ENCODE measurements around the gene C1orf21.

C1orf21 gene

GRCh38 chr1:184395937-184396480 is 9.2 kb downstream of the C1orf21 start:
- no peak overlapping the region for H3K4me3 ChIP-seq (ENCODE audit: low read length, poor library complexity, severe bottlenecking)
- no peak for TF ChIP-seq CTCF (conservative IDR thresholded peaks at IDR 0.05; ENCODE audit: low read length)
- no peak for TF ChIP-seq EZH2phosphoT487 (IDR thresholded peaks at IDR 0.05; ENCODE audit: borderline replicate concordance)
- H2AFZ ChIP-seq (ENCODE audit: low read length), result no peak overlapping the region
- no peak overlapping the region for H3K4me2 ChIP-seq (ENCODE audit: low read depth, low read length, poor library complexity, severe bottlenecking)
- no peak overlapping the region for H3K9ac ChIP-seq (ENCODE audit: low read depth, low read length, poor library complexity, severe bottlenecking)
- no peaks in the 10 kb centered on the region for H3K9me2 ChIP-seq (replicated peaks; ENCODE audit: low read depth, low read length)
- peaks cover 18% of the 10 kb centered on the region; the same call in 1 of the 2 replicates for H3K79me2 ChIP-seq (ENCODE audit: insufficient read depth, low read length)
- H3F3A ChIP-seq (ENCODE audit: low read depth), result no peaks in the 10 kb centered on the region
- no peaks in the 10 kb centered on the region for H3K9me3 ChIP-seq (ENCODE audit: insufficient read depth, low read depth, low read length)
- no peaks in the 10 kb centered on the region for H3K36me3 ChIP-seq (ENCODE audit: insufficient read depth, low read length)
- no peaks in the 10 kb centered on the region for H4K20me1 ChIP-seq (ENCODE audit: insufficient read depth, low read length, poor library complexity, severe bottlenecking)
- H3K4me1 ChIP-seq (ENCODE audit: insufficient read depth, low read length, poor library complexity, severe bottlenecking), result no peaks in the 10 kb centered on the region
- H3K27me3 ChIP-seq (ENCODE audit: insufficient read depth, low read length, poor library complexity, severe bottlenecking), result no peaks in the 10 kb centered on the region

GRCh38 chr1:184399192-184399847 is 12.5 kb downstream of the C1orf21 start:
- H4K20me1 ChIP-seq (ENCODE audit: insufficient read depth, low read length, poor library complexity, severe bottlenecking), result no peaks in the 10 kb centered on the region
- H3K27me3 ChIP-seq (ENCODE audit: insufficient read depth, low read length, poor library complexity, severe bottlenecking), result no peaks in the 10 kb centered on the region
- no peaks in the 10 kb centered on the region for H3K9me2 ChIP-seq (replicated peaks; ENCODE audit: low read depth, low read length)
- H3F3A ChIP-seq (ENCODE audit: low read depth), result no peaks in the 10 kb centered on the region
- H3K79me2 ChIP-seq (ENCODE audit: insufficient read depth, low read length), result peaks cover 29% of the 10 kb centered on the region; the same call in 1 of the 2 replicates
- TF ChIP-seq CTCF (conservative IDR thresholded peaks at IDR 0.05; ENCODE audit: low read length) (no peak), EZH2phosphoT487 (IDR thresholded peaks at IDR 0.05; ENCODE audit: borderline replicate concordance) (no peak)
- no peaks in the 10 kb centered on the region for H3K9me3 ChIP-seq (ENCODE audit: insufficient read depth, low read depth, low read length)
- no peaks in the 10 kb centered on the region for H3K36me3 ChIP-seq (ENCODE audit: insufficient read depth, low read length)
- no peak overlapping the region for H3K9ac ChIP-seq (ENCODE audit: low read depth, low read length, poor library complexity, severe bottlenecking)
- no peak overlapping the region for H3K4me2 ChIP-seq (ENCODE audit: low read depth, low read length, poor library complexity, severe bottlenecking)
- H3K4me3 ChIP-seq (ENCODE audit: low read length, poor library complexity, severe bottlenecking), result no peak overlapping the region
- no peak overlapping the region for H2AFZ ChIP-seq (ENCODE audit: low read length)
- H3K4me1 ChIP-seq (ENCODE audit: insufficient read depth, low read length, poor library complexity, severe bottlenecking), result no peaks in the 10 kb centered on the region

- H4K20me1 ChIP-seq (ENCODE audit: insufficient read depth, low read length, poor library complexity, severe bottlenecking), result no peaks in the 10 kb centered on the region
- no peaks in the 10 kb centered on the region for H3F3A ChIP-seq (ENCODE audit: low read depth)
- H2AFZ ChIP-seq (ENCODE audit: low read length), result no peak overlapping the region
- no peaks in the 10 kb centered on the region for H3K36me3 ChIP-seq (ENCODE audit: insufficient read depth, low read length)
- no peak overlapping the region for H3K4me2 ChIP-seq (ENCODE audit: low read depth, low read length, poor library complexity, severe bottlenecking)
- no peaks in the 10 kb centered on the region for H3K27me3 ChIP-seq (ENCODE audit: insufficient read depth, low read length, poor library complexity, severe bottlenecking)
- no peak overlapping the region for H3K4me3 ChIP-seq (ENCODE audit: low read length, poor library complexity, severe bottlenecking)
- TF ChIP-seq EZH2phosphoT487 (IDR thresholded peaks at IDR 0.05; ENCODE audit: borderline replicate concordance), result no peak
- H3K9me3 ChIP-seq (ENCODE audit: insufficient read depth, low read depth, low read length), result no peaks in the 10 kb centered on the region
- H3K79me2 ChIP-seq (ENCODE audit: insufficient read depth, low read length), result peaks cover 22% of the 10 kb centered on the region; the same call in 1 of the 2 replicates
- H3K4me1 ChIP-seq (ENCODE audit: insufficient read depth, low read length, poor library complexity, severe bottlenecking), result no peaks in the 10 kb centered on the region
- no peaks in the 10 kb centered on the region for H3K9me2 ChIP-seq (replicated peaks; ENCODE audit: low read depth, low read length)
- H3K9ac ChIP-seq (ENCODE audit: low read depth, low read length, poor library complexity, severe bottlenecking), result no peak overlapping the region
Measured at GRCh38 chr1:184403961-184404726, 17.3 kb downstream of the C1orf21 start.
